ENCODE data around the gene SMARCAL1. TPM values are rescaled to one million over a fixed set of nuclear protein-coding genes. Genes with fewer than 3 reads are reported as not detected.

Gene SMARCAL1
- total RNA-seq, 2 donors from 2014 or later: 9.9 to 27.7 TPM

GRCh38 chr2:216424274-216424673, 12.0 kb downstream of the SMARCAL1 start:
- H3K9me3 ChIP-seq: no peaks in the 10 kb centered on the region
- TF ChIP-seq POLR2A (IDR thresholded peaks at IDR 0.05) (no peak), CTCF (IDR thresholded peaks at IDR 0.05) (no peak)
- no peak for DNase-seq
- H3K4me1 ChIP-seq: no peaks in the 10 kb centered on the region
- no peak overlapping the region for H3K27ac ChIP-seq
- no peak overlapping the region for H3K4me3 ChIP-seq
- WGBS, 2 donors: 88 to 100% methylated on average over 1 of the region's 1 CpG
- no peak for ATAC-seq
- no peaks in the 10 kb centered on the region for H3K27me3 ChIP-seq
- intact Hi-C loops (cut with DNase I): no loop called here
- peaks cover 14 to 25% of the 10 kb centered on the region in 2 donors for H3K36me3 ChIP-seq (replicated peaks in 1 of 2; ENCODE audit: insufficient read depth in 1 of 2, low read depth in 2 of 2)

GRCh38 chr2:216425008-216425787, 12.9 kb downstream of the SMARCAL1 start:
- Histone ChIP-seq H3K27ac (no peak overlapping the region), H3K4me3 (no peak overlapping the region), H3K27me3 (no peaks in the 10 kb centered on the region), H3K4me1 (no peaks in the 10 kb centered on the region), H3K9me3 (no peaks in the 10 kb centered on the region), H3K36me3 (replicated peaks in 1 of 2; ENCODE audit: insufficient read depth in 1 of 2, low read depth in 2 of 2) (peaks cover 18 to 32% of the 10 kb centered on the region in 2 donors)
- WGBS, 2 donors: 93 to 98% methylated on average over 14 of the region's 14 CpGs
- TF ChIP-seq POLR2A (IDR thresholded peaks at IDR 0.05): no peak
- intact Hi-C loops (cut with DNase I): no loop called here
- no peak for DNase-seq
- no peak for ATAC-seq

GRCh38 chr2:216426166-216426777, 14.0 kb downstream of the SMARCAL1 start:
- no peak overlapping the region for H3K27ac ChIP-seq
- peaks cover 18 to 32% of the 10 kb centered on the region in 2 donors for H3K36me3 ChIP-seq (replicated peaks in 1 of 2; ENCODE audit: insufficient read depth in 1 of 2, low read depth in 2 of 2)
- TF ChIP-seq CTCF (IDR thresholded peaks at IDR 0.05): no peak
- no peak for TF ChIP-seq POLR2A (IDR thresholded peaks at IDR 0.05)
- H3K4me1 ChIP-seq: no peaks in the 10 kb centered on the region
- DNase-seq: no peak
- no peaks in the 10 kb centered on the region for H3K27me3 ChIP-seq
- no peaks in the 10 kb centered on the region for H3K9me3 ChIP-seq
- H3K4me3 ChIP-seq: no peak overlapping the region
- intact Hi-C loops (cut with DNase I): no loop called here
- WGBS, 2 donors: 91 to 93% methylated on average over 2 of the region's 2 CpGs
- no peak for ATAC-seq

- Histone ChIP-seq H3K36me3 (replicated peaks in 1 of 2; ENCODE audit: insufficient read depth in 1 of 2, low read depth in 2 of 2) (peaks cover 20 to 32% of the 10 kb centered on the region in 2 donors), H3K4me3 (no peak overlapping the region), H3K27me3 (no peaks in the 10 kb centered on the region), H3K9me3 (no peaks in the 10 kb centered on the region), H3K4me1 (no peaks in the 10 kb centered on the region), H3K27ac (no peak overlapping the region)
- no peak for ATAC-seq
- no peak for DNase-seq
- TF ChIP-seq POLR2A (IDR thresholded peaks at IDR 0.05) (no peak), CTCF (IDR thresholded peaks at IDR 0.05) (no peak)
- WGBS, 2 donors: 73 to 85% methylated on average over 4 of the region's 4 CpGs
- intact Hi-C loops (cut with DNase I): no loop called here
These were observed 14.7 kb downstream of the SMARCAL1 start for GRCh38 chr2:216426938-216427337.

- Histone ChIP-seq H3K9me3 (no peaks in the 10 kb centered on the region), H3K36me3 (replicated peaks in 1 of 2; ENCODE audit: insufficient read depth in 1 of 2, low read depth in 2 of 2) (peaks cover 25 to 26% of the 10 kb centered on the region in 2 donors), H3K27ac (no peak overlapping the region), H3K4me3 (no peak overlapping the region), H3K4me1 (no peaks in the 10 kb centered on the region), H3K27me3 (no peaks in the 10 kb centered on the region)
- ATAC-seq (no peak), DNase-seq (no peak)
- TF ChIP-seq POLR2A (IDR thresholded peaks at IDR 0.05): no peak
- 75% methylated on average over 6 of the region's 6 CpGs for WGBS, 2 donors
- intact Hi-C loops (cut with DNase I): no loop called here
These were observed 16.5 kb downstream of the SMARCAL1 start for GRCh38 chr2:216428618-216429350.
